H1 (cell line): ENCODE data around the gene TMBIM6. TPM values are rescaled to one million over a fixed set of nuclear protein-coding genes. Genes with fewer than 3 reads are reported as not detected.

Source experiments
- polyA plus RNA-seq, 7 experiments: library from polyadenylated mRNA; depleted of rRNA in 3 of 7; stranded (reverse) in 5 of 7; unstranded in 2 of 7; fragments of >200 nt in 5 of 7; fragments of 200-250 nt in 2 of 7; gene quantifications; 1 replicate in 5 of 7; 2 replicates in 1 of 7; 4 replicates in 1 of 7; pipeline versions ENCODE4 v1.2.1 to v1.2.3, GENCODE V29; 2011 to 2013; ENCODE audit warnings: missing spikeins in 2 of 7, mixed read lengths in 2 of 7
- total RNA-seq: library from RNA; stranded (reverse); fragmentation: NEBNext Ultra II Directional; extraction: Animal tissue kit (Norgen Biotek cat#: 25700); gene quantifications from 2 replicates; pipeline ENCODE4 v1.2.1, GENCODE V29; 2021
- TF ChIP-seq, protein P1 (sequence below): fragments of 300-600 bp; sonication (generic); IDR thresholded peaks from 2 replicates; pipeline ENCODE4 v1.7.1; 2012; ENCODE audit warnings: low read length, moderate library complexity, mild to moderate bottlenecking, inconsistent platforms; ENCODE audit not compliant: insufficient replicate concordance

Gene TMBIM6
- total and polyA plus RNA-seq, 2 of the 8 experiments (the other 6 are each of a cell fraction or from before 2014, with no cell fraction given), result 423 to 556 TPM

GRCh38 chr12:49805409-49805808 lies 64.1 kb downstream of the TMBIM6 start (continued):
- TF ChIP-seq, protein P1, sequence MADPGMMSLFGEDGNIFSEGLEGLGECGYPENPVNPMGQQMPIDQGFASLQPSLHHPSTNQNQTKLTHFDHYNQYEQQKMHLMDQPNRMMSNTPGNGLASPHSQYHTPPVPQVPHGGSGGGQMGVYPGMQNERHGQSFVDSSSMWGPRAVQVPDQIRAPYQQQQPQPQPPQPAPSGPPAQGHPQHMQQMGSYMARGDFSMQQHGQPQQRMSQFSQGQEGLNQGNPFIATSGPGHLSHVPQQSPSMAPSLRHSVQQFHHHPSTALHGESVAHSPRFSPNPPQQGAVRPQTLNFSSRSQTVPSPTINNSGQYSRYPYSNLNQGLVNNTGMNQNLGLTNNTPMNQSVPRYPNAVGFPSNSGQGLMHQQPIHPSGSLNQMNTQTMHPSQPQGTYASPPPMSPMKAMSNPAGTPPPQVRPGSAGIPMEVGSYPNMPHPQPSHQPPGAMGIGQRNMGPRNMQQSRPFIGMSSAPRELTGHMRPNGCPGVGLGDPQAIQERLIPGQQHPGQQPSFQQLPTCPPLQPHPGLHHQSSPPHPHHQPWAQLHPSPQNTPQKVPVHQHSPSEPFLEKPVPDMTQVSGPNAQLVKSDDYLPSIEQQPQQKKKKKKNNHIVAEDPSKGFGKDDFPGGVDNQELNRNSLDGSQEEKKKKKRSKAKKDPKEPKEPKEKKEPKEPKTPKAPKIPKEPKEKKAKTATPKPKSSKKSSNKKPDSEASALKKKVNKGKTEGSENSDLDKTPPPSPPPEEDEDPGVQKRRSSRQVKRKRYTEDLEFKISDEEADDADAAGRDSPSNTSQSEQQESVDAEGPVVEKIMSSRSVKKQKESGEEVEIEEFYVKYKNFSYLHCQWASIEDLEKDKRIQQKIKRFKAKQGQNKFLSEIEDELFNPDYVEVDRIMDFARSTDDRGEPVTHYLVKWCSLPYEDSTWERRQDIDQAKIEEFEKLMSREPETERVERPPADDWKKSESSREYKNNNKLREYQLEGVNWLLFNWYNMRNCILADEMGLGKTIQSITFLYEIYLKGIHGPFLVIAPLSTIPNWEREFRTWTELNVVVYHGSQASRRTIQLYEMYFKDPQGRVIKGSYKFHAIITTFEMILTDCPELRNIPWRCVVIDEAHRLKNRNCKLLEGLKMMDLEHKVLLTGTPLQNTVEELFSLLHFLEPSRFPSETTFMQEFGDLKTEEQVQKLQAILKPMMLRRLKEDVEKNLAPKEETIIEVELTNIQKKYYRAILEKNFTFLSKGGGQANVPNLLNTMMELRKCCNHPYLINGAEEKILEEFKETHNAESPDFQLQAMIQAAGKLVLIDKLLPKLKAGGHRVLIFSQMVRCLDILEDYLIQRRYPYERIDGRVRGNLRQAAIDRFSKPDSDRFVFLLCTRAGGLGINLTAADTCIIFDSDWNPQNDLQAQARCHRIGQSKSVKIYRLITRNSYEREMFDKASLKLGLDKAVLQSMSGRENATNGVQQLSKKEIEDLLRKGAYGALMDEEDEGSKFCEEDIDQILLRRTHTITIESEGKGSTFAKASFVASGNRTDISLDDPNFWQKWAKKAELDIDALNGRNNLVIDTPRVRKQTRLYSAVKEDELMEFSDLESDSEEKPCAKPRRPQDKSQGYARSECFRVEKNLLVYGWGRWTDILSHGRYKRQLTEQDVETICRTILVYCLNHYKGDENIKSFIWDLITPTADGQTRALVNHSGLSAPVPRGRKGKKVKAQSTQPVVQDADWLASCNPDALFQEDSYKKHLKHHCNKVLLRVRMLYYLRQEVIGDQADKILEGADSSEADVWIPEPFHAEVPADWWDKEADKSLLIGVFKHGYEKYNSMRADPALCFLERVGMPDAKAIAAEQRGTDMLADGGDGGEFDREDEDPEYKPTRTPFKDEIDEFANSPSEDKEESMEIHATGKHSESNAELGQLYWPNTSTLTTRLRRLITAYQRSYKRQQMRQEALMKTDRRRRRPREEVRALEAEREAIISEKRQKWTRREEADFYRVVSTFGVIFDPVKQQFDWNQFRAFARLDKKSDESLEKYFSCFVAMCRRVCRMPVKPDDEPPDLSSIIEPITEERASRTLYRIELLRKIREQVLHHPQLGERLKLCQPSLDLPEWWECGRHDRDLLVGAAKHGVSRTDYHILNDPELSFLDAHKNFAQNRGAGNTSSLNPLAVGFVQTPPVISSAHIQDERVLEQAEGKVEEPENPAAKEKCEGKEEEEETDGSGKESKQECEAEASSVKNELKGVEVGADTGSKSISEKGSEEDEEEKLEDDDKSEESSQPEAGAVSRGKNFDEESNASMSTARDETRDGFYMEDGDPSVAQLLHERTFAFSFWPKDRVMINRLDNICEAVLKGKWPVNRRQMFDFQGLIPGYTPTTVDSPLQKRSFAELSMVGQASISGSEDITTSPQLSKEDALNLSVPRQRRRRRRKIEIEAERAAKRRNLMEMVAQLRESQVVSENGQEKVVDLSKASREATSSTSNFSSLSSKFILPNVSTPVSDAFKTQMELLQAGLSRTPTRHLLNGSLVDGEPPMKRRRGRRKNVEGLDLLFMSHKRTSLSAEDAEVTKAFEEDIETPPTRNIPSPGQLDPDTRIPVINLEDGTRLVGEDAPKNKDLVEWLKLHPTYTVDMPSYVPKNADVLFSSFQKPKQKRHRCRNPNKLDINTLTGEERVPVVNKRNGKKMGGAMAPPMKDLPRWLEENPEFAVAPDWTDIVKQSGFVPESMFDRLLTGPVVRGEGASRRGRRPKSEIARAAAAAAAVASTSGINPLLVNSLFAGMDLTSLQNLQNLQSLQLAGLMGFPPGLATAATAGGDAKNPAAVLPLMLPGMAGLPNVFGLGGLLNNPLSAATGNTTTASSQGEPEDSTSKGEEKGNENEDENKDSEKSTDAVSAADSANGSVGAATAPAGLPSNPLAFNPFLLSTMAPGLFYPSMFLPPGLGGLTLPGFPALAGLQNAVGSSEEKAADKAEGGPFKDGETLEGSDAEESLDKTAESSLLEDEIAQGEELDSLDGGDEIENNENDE, result no peak
